Measurements from ENCODE around the gene SOAT2.

Gene SOAT2

GRCh38 chr12:53070877-53071492 lies 32.3 kb upstream of the SOAT2 start:
- no peak for TF ChIP-seq SIN3A (IDR thresholded peaks at IDR 0.05; ENCODE audit: borderline replicate concordance, insufficient read depth, low read length)
- TF ChIP-seq POLR2AphosphoS5 (IDR thresholded peaks at IDR 0.05; ENCODE audit: low read depth, low read length), result no peak
- no peak for TF ChIP-seq REST (IDR thresholded peaks at IDR 0.05; ENCODE audit: insufficient read depth in 1 of 2, low read depth in 2 of 2, low read length in 2 of 2)
- TF ChIP-seq FOXP2 (optimal IDR thresholded peaks at IDR 0.05; ENCODE audit: borderline replicate concordance, extremely low read depth, extremely low read length, insufficient read depth), result no peak
- TF ChIP-seq TAF1 (IDR thresholded peaks at IDR 0.05; ENCODE audit: borderline replicate concordance, insufficient read depth, low read length), result no peak

GRCh38 chr12:53071591-53072551 lies 31.4 kb upstream of the SOAT2 start:
- no peak for TF ChIP-seq FOXP2 (optimal IDR thresholded peaks at IDR 0.05; ENCODE audit: borderline replicate concordance, extremely low read depth, extremely low read length, insufficient read depth)
- no peak for TF ChIP-seq REST (IDR thresholded peaks at IDR 0.05; ENCODE audit: insufficient read depth in 1 of 2, low read depth in 2 of 2, low read length in 2 of 2)
- TF ChIP-seq POLR2AphosphoS5 (IDR thresholded peaks at IDR 0.05; ENCODE audit: low read depth, low read length), result no peak
- TF ChIP-seq SIN3A (IDR thresholded peaks at IDR 0.05; ENCODE audit: borderline replicate concordance, insufficient read depth, low read length), result no peak
- TF ChIP-seq TAF1 (IDR thresholded peaks at IDR 0.05; ENCODE audit: borderline replicate concordance, insufficient read depth, low read length), result no peak

GRCh38 chr12:53073881-53074280 lies 29.4 kb upstream of the SOAT2 start:
- no peak for TF ChIP-seq SIN3A (IDR thresholded peaks at IDR 0.05; ENCODE audit: borderline replicate concordance, insufficient read depth, low read length)
- no peak for TF ChIP-seq POLR2AphosphoS5 (IDR thresholded peaks at IDR 0.05; ENCODE audit: low read depth, low read length)
- no peak for TF ChIP-seq TAF1 (IDR thresholded peaks at IDR 0.05; ENCODE audit: borderline replicate concordance, insufficient read depth, low read length)
- TF ChIP-seq REST (IDR thresholded peaks at IDR 0.05; ENCODE audit: insufficient read depth in 1 of 2, low read depth in 2 of 2, low read length in 2 of 2), result no peak
- no peak for TF ChIP-seq FOXP2 (optimal IDR thresholded peaks at IDR 0.05; ENCODE audit: borderline replicate concordance, extremely low read depth, extremely low read length, insufficient read depth)

GRCh38 chr12:53074283-53074998 lies 28.8 kb upstream of the SOAT2 start:
- TF ChIP-seq POLR2AphosphoS5 (IDR thresholded peaks at IDR 0.05; ENCODE audit: low read depth, low read length) (no peak), TAF1 (IDR thresholded peaks at IDR 0.05; ENCODE audit: borderline replicate concordance, insufficient read depth, low read length) (no peak)

- TF ChIP-seq TAF1 (IDR thresholded peaks at IDR 0.05; ENCODE audit: borderline replicate concordance, insufficient read depth, low read length), result no peak
- TF ChIP-seq SIN3A (IDR thresholded peaks at IDR 0.05; ENCODE audit: borderline replicate concordance, insufficient read depth, low read length), result no peak
- TF ChIP-seq FOXP2 (optimal IDR thresholded peaks at IDR 0.05; ENCODE audit: borderline replicate concordance, extremely low read depth, extremely low read length, insufficient read depth), result no peak
- no peak for TF ChIP-seq REST (IDR thresholded peaks at IDR 0.05; ENCODE audit: insufficient read depth in 1 of 2, low read depth in 2 of 2, low read length in 2 of 2)
- no peak for TF ChIP-seq POLR2AphosphoS5 (IDR thresholded peaks at IDR 0.05; ENCODE audit: low read depth, low read length)
These were observed 28.3 kb upstream of the SOAT2 start for GRCh38 chr12:53074999-53075370.
